WTC11 (cell line): ENCODE results near the gene SPG11.
"Not testable (repeated sequence)": the region's sequence is repeated elsewhere in the genome, so short reads cannot be mapped to it uniquely, and the experiment has no call there.

Experiments used
- ESRRA ChIP-seq: sonication (generic); formaldehyde crosslinking; IDR thresholded peaks from 2 replicates; pipeline ENCODE4 v1.8.1; 2022; ENCODE audit warnings: mild to moderate bottlenecking, missing genetic modification reagents, borderline replicate concordance
- ETV6 ChIP-seq: sonication (generic); formaldehyde crosslinking; IDR thresholded peaks from 2 replicates; pipeline ENCODE4 v1.8.1; 2022; ENCODE audit warnings: mild to moderate bottlenecking, missing genetic modification reagents
- FOXJ3 ChIP-seq: sonication (generic); formaldehyde crosslinking; IDR thresholded peaks from 2 replicates; pipeline ENCODE4 v1.9.0; 2021; ENCODE audit warnings: missing genetic modification reagents, mild to moderate bottlenecking, borderline replicate concordance
- GRHL2 ChIP-seq: fragments of 250-450 bp; sonication (Bioruptor Pico); IDR thresholded peaks from 2 replicates; pipeline ENCODE4 v1.8.0; 2022; ENCODE audit warnings: mild to moderate bottlenecking, moderate library complexity; ENCODE audit not compliant: insufficient replicate concordance, severe bottlenecking
- NR1H2 ChIP-seq: sonication (generic); formaldehyde crosslinking; IDR thresholded peaks from 2 replicates; pipeline ENCODE4 v1.9.0; 2021; ENCODE audit warnings: mild to moderate bottlenecking, moderate library complexity, missing genetic modification reagents
- SP1 ChIP-seq: sonication (generic); formaldehyde crosslinking; conservative IDR thresholded peaks from 2 replicates; pipeline ENCODE4 v1.8.1; 2022; ENCODE audit warnings: missing genetic modification reagents
- ZNF121 ChIP-seq: sonication (generic); formaldehyde crosslinking; IDR thresholded peaks from 2 replicates; pipeline ENCODE4 v1.8.0; 2023; ENCODE audit warnings: missing genetic modification reagents
- ZNF263 ChIP-seq: sonication (generic); formaldehyde crosslinking; IDR thresholded peaks from 2 replicates; pipeline ENCODE4 v1.8.1; 2022; ENCODE audit warnings: low read depth, mild to moderate bottlenecking, moderate library complexity, missing genetic modification reagents
- TF ChIP-seq, protein P1 (sequence below): fragments of 200-600 bp; IDR thresholded peaks from 2 replicates; pipeline ENCODE4 v1.8.0; 2022; ENCODE audit warnings: antibody characterized with exemption
- TF ChIP-seq, protein P2 (sequence below): sonication (generic); formaldehyde crosslinking; IDR thresholded peaks from 2 replicates; pipeline ENCODE4 v1.8.1; 2023; ENCODE audit warnings: mild to moderate bottlenecking, missing genetic modification reagents
- TF ChIP-seq, protein P3 (sequence below): sonication (generic); formaldehyde crosslinking; IDR thresholded peaks from 2 replicates; pipeline ENCODE4 v1.8.0; 2022; ENCODE audit warnings: mild to moderate bottlenecking, missing genetic modification reagents
- TF ChIP-seq, protein P4 (sequence below): sonication (generic); formaldehyde crosslinking; IDR thresholded peaks from 2 replicates; pipeline ENCODE4 v1.8.0; 2023; ENCODE audit warnings: missing genetic modification reagents
- TF ChIP-seq, protein P5 (sequence below): sonication (generic); formaldehyde crosslinking; IDR thresholded peaks from 2 replicates; pipeline ENCODE4 v1.8.1; 2022; ENCODE audit warnings: low read depth, missing genetic modification reagents, borderline replicate concordance
- TF ChIP-seq, protein P6 (sequence below): sonication (generic); formaldehyde crosslinking; IDR thresholded peaks from 2 replicates; pipeline ENCODE4 v1.8.0; 2022; ENCODE audit warnings: mild to moderate bottlenecking, missing genetic modification reagents

DNA sequence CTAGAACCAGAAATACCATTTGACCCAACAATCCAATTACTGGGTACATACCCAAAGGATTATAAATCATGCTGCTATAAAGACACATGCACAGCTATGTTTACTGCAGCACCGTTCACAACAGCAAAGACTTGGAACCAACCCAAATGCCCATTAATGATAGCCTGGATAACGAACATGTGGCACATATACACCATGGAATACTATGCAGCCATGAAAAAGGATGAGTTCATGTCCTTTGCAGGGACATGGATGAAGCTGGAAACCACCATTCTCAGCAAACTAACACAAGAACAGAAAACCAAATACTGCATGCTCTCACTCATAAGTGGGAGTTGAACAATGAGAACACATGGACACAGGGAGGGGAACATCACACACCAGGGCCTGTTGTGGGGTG lies 25.9 kb upstream of the SPG11 start:
- TF ChIP-seq ESRRA; FOXJ3; NR1H2 (CRISPR knock-in tag); GRHL2 (CRISPR knock-in tag); ETV6 (CRISPR knock-in tag); ZNF121; SP1 (CRISPR knock-in tag); ZNF263 (CRISPR knock-in tag): not testable (repeated sequence)
- TF ChIP-seq, protein P1, sequence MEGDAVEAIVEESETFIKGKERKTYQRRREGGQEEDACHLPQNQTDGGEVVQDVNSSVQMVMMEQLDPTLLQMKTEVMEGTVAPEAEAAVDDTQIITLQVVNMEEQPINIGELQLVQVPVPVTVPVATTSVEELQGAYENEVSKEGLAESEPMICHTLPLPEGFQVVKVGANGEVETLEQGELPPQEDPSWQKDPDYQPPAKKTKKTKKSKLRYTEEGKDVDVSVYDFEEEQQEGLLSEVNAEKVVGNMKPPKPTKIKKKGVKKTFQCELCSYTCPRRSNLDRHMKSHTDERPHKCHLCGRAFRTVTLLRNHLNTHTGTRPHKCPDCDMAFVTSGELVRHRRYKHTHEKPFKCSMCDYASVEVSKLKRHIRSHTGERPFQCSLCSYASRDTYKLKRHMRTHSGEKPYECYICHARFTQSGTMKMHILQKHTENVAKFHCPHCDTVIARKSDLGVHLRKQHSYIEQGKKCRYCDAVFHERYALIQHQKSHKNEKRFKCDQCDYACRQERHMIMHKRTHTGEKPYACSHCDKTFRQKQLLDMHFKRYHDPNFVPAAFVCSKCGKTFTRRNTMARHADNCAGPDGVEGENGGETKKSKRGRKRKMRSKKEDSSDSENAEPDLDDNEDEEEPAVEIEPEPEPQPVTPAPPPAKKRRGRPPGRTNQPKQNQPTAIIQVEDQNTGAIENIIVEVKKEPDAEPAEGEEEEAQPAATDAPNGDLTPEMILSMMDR, result not testable (repeated sequence)
- TF ChIP-seq, protein P2, sequence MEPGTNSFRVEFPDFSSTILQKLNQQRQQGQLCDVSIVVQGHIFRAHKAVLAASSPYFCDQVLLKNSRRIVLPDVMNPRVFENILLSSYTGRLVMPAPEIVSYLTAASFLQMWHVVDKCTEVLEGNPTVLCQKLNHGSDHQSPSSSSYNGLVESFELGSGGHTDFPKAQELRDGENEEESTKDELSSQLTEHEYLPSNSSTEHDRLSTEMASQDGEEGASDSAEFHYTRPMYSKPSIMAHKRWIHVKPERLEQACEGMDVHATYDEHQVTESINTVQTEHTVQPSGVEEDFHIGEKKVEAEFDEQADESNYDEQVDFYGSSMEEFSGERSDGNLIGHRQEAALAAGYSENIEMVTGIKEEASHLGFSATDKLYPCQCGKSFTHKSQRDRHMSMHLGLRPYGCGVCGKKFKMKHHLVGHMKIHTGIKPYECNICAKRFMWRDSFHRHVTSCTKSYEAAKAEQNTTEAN (CRISPR knock-in tag), result not testable (repeated sequence)
- TF ChIP-seq, protein P3, sequence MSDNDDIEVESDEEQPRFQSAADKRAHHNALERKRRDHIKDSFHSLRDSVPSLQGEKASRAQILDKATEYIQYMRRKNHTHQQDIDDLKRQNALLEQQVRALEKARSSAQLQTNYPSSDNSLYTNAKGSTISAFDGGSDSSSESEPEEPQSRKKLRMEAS (CRISPR knock-in tag), result not testable (repeated sequence)
- TF ChIP-seq, protein P4, sequence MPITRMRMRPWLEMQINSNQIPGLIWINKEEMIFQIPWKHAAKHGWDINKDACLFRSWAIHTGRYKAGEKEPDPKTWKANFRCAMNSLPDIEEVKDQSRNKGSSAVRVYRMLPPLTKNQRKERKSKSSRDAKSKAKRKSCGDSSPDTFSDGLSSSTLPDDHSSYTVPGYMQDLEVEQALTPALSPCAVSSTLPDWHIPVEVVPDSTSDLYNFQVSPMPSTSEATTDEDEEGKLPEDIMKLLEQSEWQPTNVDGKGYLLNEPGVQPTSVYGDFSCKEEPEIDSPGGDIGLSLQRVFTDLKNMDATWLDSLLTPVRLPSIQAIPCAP (CRISPR knock-in tag), result not testable (repeated sequence)
- TF ChIP-seq, protein P5, sequence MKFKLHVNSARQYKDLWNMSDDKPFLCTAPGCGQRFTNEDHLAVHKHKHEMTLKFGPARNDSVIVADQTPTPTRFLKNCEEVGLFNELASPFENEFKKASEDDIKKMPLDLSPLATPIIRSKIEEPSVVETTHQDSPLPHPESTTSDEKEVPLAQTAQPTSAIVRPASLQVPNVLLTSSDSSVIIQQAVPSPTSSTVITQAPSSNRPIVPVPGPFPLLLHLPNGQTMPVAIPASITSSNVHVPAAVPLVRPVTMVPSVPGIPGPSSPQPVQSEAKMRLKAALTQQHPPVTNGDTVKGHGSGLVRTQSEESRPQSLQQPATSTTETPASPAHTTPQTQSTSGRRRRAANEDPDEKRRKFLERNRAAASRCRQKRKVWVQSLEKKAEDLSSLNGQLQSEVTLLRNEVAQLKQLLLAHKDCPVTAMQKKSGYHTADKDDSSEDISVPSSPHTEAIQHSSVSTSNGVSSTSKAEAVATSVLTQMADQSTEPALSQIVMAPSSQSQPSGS (CRISPR knock-in tag), result not testable (repeated sequence)
- TF ChIP-seq, protein P6, sequence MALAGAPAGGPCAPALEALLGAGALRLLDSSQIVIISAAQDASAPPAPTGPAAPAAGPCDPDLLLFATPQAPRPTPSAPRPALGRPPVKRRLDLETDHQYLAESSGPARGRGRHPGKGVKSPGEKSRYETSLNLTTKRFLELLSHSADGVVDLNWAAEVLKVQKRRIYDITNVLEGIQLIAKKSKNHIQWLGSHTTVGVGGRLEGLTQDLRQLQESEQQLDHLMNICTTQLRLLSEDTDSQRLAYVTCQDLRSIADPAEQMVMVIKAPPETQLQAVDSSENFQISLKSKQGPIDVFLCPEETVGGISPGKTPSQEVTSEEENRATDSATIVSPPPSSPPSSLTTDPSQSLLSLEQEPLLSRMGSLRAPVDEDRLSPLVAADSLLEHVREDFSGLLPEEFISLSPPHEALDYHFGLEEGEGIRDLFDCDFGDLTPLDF (CRISPR knock-in tag), result not testable (repeated sequence)
